Fibroblast of pulmonary artery (primary cell): ENCODE data around the gene RUFY2.

Experiments
- DNase-seq: peaks from one replicate; pipeline ENCODE4 v3.0.0-alpha.2; 2010; ENCODE audit warnings: low read depth
- H3K4me3 ChIP-seq: replicated peaks from 2 replicates; pipeline ENCODE4 v1.5.1; 2011; ENCODE audit warnings: low read depth, mild to moderate bottlenecking, control low read depth, low read length, moderate library complexity
- CTCF ChIP-seq: IDR thresholded peaks from 2 replicates; pipeline ENCODE4 v1.5.1; 2011; ENCODE audit warnings: mild to moderate bottlenecking, control low read depth, low read length, inconsistent platforms; ENCODE audit errors: missing control alignments

RUFY2 gene

GRCh38 chr10:68403701-68404100 is 3.4 kb downstream of the RUFY2 start:
- no peak for TF ChIP-seq CTCF
- no peak overlapping the region for H3K4me3 ChIP-seq
- DNase-seq = no peak

GRCh38 chr10:68402276-68402675 is 4.8 kb downstream of the RUFY2 start:
- H3K4me3 ChIP-seq = no peak overlapping the region
- peak; percentile 61 for DNase-seq
- TF ChIP-seq CTCF = no peak

- no peak for TF ChIP-seq CTCF
- DNase-seq = no peak
- no peak overlapping the region for H3K4me3 ChIP-seq
Observed at GRCh38 chr10:68397005-68397404, 10.1 kb downstream of the RUFY2 start.

- no peak for DNase-seq
- H3K4me3 ChIP-seq = no peak overlapping the region
- no peak for TF ChIP-seq CTCF
Observed at GRCh38 chr10:68385740-68386139, 21.3 kb downstream of the RUFY2 start.

- no peak for DNase-seq
- no peak overlapping the region for H3K4me3 ChIP-seq
- no peak for TF ChIP-seq CTCF
Observed at GRCh38 chr10:68371604-68372003, 35.5 kb downstream of the RUFY2 start.

GRCh38 chr10:68367121-68367520 is 40.0 kb downstream of the RUFY2 start:
- DNase-seq = peak; percentile 13
- no peak overlapping the region for H3K4me3 ChIP-seq
- no peak for TF ChIP-seq CTCF

- no peak for DNase-seq
- no peak for TF ChIP-seq CTCF
- no peak overlapping the region for H3K4me3 ChIP-seq
Observed at GRCh38 chr10:68366600-68366999, 40.5 kb downstream of the RUFY2 start.
